CD4-positive, alpha-beta T cell treated with Interleukin-6 for 4 hours (primary cell): ENCODE results near the gene RAPGEF2.
"Not testable (repeated sequence)": the region's sequence is repeated elsewhere in the genome, so short reads cannot be mapped to it uniquely, and the experiment has no call there.

Experiments used
- DNase-seq: peaks from one replicate; pipeline ENCODE4 v3.0.0-alpha.2; 2020; ENCODE audit warnings: mixed read lengths

RAPGEF2 gene, protein sequence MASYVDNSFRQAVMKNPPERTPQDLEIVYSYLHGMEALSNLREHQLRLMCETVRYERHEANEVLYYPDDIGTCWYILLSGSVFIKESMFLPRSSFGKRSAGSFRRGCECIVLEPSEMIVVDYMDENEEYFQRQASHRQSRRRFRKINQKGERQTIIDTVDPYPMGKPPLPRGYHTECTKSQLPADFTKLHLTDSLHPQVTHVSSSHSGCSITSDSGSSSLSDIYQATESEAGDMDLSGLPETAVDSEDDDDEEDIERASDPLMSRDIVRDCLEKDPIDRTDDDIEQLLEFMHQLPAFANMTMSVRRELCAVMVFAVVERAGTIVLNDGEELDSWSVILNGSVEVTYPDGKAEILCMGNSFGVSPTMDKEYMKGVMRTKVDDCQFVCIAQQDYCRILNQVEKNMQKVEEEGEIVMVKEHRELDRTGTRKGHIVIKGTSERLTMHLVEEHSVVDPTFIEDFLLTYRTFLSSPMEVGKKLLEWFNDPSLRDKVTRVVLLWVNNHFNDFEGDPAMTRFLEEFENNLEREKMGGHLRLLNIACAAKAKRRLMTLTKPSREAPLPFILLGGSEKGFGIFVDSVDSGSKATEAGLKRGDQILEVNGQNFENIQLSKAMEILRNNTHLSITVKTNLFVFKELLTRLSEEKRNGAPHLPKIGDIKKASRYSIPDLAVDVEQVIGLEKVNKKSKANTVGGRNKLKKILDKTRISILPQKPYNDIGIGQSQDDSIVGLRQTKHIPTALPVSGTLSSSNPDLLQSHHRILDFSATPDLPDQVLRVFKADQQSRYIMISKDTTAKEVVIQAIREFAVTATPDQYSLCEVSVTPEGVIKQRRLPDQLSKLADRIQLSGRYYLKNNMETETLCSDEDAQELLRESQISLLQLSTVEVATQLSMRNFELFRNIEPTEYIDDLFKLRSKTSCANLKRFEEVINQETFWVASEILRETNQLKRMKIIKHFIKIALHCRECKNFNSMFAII (N-terminal part only)

DNA sequence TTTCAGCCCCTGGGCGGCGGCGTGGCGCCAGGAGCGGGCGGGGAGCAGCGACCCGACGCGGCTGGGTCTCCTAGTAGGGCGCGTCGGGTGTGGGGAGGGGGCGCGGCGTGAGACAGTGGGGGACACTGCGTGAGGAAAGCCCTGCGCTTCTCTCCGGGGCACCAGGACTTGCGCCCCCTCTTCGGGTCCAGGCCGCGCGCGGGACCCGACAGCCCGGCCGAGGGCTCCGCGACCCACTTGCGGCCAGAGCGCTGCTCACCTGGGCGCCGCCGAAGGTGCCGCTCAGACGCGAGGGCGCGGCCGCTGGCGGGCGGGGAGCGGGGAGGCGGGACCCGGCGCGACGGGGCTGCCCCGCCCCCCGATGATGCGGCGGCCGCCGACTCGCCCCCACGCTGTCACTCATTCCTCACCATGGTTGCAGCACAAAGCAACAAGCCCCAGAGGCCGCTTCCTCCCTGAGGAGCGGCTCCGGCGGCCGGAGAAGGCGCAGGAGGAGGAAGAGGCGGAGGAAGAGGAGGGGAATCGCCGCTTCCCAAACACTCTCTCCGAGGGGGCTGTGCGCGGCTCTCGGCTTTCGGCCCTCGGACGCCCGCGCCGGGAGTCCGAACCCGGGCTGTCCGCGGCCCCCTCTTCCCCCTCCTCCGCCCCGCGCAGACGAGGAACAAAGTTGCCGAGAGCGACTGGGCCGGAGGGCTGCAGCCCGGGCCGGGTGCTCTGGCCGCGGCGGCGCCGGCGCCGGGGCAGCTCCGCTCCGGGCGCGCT lies at the start of gene RAPGEF2:
Gene RAPGEF2 (plus strand): TSS at position 458 of the 762 bp plus-strand sequence. CDS start 1,084 bp downstream, outside the sequence.
- DNase-seq, result peak; percentile 88

DNA sequence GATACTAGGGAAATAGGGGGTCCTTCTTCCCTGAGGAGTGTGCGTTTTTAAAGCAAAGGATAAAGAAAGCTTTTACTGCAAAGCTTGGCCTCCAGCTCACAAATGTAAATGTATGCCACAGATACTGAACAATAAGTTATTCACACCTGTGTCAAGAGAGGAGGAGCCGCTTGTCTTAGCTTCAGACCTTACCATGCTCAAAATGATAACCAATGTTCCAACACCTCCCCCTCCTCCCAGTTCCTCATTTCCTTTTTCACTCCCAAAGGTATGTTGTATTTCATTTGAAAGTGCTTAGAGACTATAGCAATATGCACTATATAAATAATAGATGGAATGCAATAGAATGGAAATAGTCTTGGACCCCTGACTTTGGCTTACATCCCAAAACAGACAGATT lies 47.0 kb upstream of the RAPGEF2 start:
- no peak for DNase-seq

DNA sequence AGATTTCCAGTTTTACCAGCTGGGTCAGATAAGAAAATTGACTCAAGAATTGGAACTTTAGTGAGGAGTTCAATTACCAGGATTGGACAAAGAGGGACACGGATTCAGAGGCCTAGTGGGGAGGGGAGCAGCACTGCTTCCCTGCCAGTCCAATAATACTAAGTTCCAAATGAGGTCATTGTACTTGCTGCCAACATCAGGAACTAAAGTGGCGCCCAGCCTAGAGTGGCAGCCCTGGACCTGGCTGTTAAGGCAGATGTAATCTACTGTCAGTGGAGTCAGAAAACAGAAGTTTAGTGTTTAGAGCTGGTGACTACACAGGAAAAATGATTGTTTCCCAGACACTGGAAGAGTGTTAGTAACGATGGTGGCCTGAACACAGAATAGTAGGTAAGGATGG lies 42.7 kb upstream of the RAPGEF2 start:
- DNase-seq, result no peak

DNA sequence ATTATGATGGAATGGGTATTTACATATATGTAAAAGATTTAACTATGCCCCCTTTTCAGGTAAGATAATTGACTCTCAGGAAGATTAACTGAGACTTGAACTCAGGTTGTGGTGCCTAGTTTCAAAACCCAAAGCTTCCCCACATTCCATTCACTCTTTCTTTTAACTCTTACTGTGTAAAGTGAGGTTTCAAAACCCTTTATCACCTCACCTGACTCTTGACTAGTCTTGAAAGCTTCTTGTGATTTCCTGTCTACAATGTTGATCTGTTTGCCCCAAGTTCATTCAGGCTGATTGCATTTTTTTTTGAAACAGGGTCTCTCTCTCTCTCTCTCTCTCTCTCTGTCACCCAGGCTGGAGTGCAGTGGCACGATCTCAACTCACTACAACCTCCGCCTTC lies 40.5 kb upstream of the RAPGEF2 start:
- no peak for DNase-seq

DNA sequence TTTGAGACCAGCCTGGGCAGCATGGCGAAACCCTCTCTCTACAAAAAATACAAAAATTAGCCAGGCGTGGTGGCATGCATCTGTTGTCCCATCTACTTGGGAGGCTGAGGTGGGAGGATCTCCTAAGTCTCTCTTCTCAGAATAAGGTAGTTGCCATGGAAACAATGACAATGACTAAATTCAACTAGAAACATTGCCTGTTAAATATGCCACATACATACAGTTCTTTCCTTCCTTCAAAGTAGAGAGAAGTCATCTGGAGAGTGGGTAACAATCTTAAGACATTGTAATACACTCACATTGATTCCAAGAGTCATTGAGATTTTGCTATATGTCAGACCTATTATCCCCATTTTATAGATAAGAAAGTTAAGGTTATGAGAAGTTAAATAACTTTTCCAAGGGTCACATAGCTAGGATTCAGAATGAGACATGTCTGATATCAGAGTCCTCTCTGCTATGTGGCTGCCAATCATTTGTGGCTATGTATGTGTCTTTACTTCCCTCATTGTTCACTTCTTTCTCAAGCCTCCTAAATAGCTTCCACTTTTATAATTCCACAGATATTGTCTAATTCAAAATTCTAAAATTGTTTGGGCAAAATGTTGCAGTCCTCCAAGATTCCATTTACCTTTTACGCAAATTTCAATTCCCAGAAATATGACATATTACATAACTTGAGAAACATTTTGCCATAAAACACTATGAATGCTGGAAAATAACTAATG lies 37.2 kb upstream of the RAPGEF2 start:
- DNase-seq, result no peak

DNA sequence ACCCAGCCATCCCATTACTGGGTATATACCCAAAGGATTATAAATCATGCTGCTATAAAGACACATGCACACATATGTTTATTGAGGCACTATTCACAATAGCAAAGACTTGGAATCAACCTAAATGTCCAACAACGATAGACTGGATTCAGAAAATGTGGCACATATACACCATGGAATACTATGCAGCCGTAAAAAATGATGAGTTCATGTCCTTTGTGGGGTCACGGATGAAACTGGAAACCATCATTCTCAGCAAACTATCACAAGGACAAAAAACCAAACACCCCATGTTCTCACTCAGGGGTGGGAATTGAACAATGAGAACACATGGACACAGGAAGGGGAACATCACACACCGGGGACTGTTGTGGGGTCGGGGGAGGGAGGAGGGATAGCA lies 34.7 kb upstream of the RAPGEF2 start:
- DNase-seq, result not testable (repeated sequence)

DNA sequence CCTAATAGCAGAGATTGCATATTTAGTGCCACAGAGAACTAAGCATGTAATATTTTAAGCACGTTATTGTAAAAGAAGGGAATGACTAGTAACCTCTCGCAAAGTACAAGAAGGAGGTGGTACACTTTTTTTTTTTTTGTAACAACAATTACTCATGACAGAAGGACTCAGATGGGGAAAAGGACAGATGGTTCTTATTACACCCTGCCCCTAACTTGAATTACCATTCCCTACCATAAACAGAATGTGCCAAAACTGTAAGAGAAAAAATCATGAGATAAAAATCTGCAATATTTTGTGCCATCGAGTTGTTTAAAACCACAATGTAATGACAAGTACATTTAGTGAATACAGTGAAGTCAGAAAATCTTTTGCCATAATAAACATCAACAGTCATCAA lies 33.0 kb upstream of the RAPGEF2 start:
- DNase-seq, result no peak

DNA sequence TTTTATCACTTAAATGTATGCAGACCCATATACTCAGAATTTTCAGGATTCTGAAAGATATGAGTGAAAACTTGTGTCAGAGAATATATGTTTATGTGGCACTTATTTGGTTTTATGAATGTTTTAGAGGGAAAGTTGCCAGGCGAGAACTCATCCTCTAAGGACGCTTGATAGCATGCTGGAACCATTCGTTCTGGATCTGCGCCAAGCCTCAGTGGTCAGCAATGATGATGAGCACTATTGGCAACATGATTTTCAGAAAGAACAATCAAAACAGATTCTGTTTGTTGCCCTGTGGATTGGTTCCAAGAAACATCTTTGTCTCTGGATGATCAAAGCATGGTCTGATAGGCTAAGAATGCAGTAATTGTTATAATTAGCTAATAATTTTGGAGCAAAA lies 32.1 kb upstream of the RAPGEF2 start:
- no peak for DNase-seq

DNA sequence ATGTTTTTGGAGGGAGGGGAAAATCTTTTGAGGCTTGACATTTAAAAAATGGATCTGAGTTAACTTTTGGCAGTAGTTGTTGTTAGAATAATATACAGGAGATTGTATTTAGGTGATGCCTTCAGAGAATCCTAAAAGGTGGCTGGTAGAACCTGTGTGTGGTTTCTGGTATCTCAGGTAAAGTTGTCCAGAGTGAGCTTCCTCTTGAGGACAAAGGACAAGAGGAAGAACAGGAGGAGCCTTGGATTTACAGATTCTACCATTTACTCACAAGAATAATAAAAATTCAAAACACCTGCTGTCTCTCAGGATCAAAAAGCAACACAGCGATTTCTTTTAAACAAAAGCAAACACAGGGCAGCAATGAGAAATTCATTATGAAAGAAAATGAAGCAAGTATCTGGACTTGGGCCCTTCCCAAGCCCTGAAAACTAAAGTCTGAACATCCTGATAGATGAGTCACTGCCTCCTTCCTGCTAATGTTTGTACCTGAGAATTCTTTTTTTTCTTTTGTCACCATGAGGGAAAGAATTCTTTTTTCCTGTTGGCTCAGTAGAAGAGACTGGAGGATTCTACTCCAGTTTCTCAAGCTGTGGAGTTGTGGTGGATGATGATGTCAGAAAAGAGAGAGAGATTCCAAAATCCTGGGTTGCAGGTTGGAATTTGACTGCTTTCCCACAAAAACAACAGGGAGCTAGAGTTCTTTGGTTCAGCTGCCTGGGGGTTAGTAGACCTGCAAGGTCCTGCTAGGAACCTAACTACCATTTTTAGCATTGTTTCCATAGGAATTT lies 31.5 kb upstream of the RAPGEF2 start:
- no peak for DNase-seq

DNA sequence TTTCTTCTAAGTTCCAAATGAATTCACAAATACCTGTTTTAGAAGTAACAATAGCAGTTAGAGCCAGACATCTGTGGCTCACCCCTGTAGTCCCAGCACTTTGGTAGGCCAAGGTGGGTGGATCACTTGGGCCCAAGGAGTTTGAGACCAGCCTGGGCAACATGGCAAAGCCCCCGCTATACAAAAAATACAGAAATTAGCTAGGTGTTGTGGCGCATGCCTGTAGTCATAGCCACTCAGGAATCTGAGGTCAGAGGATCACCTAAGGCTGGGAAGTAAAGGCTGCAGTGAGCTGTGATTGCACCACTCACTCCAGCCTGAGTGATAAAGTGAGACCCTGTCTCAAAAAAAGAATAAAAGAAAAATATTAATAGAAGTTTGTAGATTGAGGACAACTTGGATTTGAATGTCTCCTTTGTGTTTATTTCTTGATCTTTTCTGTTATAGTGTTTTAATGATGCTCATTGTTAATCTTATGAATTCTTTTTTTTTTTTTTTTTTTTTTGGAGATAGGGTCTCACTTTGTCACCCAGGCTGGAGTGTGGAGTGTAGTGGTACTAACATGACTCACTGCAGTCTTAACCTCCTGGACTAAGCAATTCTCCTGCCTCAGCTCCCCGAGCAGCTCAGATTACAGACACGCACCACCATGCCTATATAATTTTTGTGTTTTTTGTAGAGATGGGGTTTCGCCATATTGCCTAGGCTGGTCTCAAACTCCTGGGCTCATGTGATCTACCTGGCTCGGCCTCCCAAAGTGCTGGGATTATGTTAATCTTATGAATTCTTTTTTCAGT lies 30.7 kb upstream of the RAPGEF2 start:
- DNase-seq, result no peak

DNA sequence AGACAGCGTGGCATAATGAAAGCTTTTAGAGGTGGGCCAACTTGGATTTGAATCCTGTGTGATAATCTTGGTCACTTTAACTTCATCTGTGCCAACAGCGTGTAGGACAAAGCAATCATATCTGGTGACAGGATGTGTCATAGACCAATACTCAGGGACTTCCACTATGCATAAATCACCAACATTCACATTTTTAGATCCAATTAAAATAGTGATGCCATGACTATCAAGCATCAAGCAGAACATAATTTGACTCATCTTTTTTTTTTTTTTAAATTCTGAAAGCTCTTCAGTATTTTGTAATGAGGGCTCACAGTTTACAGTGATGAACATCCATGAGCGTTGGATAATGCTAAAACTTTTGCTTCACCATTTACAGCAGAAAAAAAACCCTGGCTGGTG lies 27.3 kb upstream of the RAPGEF2 start:
- DNase-seq, result no peak

DNA sequence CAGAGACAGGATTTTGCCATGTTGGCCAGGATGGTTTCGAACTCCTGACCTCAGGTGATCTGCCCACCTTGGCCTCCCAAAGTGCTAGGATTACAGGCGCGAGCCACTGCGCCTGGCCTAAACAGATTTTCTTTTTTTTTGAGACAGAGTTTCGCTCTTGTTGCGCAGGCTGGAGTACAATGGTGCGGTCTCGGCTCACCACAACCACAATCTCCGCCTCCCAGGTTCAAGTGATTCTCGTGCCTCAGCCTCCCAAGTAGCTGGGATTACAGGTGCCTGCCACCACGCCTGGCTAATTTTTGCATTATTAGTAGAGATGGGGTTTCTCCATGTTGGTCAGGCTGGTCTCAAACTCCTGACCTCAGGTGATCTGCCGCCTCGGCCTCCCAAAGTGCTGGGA lies 25.9 kb upstream of the RAPGEF2 start:
- DNase-seq, result not testable (repeated sequence)

DNA sequence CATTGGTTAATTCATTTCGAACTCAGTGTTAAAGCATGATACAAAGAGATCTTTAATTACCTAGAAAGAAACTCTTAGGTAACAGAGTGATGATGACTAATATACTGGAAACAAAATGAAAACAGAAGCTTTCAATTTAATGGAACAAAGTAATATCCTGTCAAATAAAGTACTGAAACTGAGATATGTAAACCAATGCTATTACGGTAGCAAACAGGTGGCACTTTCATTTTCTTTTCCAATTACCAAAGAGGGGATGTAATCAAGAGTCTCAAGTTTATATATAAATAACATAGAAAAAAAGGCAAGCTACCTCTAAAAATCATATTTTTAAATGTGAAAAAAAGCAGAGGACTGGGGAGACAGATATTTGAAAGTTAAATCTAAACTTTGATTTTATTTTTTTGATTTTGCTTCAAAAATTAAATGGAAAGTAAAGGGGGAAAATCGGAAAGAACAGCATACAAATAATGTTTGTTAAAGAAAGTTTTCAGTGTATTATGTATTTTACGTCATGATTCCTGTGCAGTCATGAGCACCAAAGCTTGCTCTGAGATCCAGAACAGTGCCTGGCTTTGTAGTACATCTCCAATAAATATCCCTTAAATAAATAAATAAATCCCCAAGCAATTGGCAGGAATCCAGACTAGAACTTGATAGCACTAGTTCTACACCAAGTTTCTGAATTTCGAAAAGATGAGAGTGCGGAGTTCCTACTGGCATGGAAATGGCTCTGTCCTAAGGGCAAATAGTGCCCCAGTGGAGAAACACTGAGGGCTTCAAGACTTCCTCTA lies 25.0 kb upstream of the RAPGEF2 start:
- DNase-seq, result no peak

DNA sequence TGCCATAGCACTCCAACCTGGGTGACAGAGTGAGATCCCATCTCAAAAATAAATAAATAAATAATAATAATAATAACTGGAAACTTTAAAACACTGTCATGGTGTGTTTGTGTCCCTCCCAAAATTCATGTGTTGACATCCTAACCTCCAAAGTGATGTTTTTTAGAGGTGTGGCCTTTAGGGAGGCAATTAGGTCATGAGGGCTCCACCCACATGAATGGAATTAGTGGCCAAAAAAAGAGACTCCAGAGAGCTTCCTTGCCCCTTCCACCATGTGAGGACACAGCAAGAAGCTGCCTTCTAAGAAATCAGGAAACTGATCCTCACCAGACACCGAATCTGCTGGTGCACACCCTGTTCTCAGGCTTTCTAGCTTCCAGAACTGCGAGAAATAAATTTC lies 23.8 kb upstream of the RAPGEF2 start:
- DNase-seq, result no peak

DNA sequence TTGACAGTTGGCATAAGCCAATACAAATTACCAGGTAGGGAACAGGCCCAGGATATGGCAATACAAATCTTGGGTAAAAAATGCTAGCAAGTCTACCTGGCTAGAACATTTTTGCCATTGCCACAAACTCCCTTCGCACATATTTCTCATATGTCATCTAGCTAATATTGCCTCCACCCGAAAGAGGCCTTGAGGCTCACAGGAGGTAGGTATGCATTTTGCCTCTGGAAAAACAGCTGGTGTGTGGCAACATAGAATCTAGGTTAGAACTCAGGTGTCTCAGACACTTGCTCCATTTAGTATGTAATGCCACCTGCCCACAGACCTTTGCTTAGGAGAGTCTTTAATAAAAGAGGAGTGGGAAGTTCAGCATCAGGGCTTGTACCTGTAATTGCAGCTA lies 16.3 kb upstream of the RAPGEF2 start:
- DNase-seq, result no peak

DNA sequence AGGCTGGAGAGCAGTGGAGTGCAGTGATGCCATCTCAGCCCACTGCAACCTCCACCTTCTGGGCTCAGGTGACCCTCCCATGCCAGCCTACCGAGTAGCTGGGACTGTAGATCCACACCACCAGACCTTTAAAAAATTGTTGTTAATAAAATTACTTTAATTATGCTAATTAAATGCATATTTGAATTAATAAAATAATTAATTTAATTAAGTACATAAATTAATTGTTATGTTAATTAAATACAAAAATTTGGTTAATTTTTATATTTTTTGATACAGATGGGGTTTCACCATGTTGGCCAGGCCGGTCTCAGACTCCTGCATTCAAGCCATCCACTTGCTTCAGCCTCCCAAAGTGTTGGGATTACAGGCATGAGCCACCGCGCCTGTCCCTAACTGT lies 12.6 kb upstream of the RAPGEF2 start:
- no peak for DNase-seq

DNA sequence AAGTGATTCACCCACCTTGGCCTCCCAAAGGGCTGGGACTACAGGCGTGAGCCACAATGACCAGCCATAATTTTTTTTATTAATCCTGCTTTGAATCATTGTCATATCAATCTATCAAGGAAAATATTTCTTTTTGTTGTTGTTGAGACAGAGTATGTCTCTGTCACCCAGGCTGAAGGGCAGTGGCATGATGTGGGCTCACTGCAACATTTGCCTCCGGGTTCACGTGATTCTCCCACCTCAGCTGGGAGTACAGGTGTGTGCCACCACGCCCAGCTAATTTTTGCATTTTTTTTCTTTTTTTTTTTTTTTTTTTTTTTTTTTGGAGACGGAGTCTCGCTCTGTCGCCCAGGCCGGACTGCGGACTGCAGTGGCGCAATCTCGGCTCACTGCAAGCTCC lies 8.7 kb upstream of the RAPGEF2 start:
- not testable (repeated sequence) for DNase-seq

DNA sequence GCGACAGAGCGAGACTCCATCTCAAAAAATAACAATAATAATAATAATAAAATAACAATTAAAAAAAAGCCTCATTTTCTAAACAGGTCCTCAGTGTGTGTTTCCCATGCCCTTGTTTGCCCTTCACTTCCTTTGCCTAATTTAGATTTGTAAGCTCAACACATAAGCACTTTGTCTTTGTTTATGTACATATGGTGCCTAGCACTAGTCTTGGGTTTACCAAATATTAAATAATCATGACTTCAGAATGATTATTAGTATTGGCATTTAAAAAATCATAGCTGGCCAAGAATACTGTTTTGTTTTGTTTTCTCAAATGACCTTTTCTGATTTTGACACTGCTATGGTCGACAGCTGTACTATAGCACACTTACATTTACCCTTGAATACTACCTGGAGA lies 6.4 kb upstream of the RAPGEF2 start:
- no peak for DNase-seq

DNA sequence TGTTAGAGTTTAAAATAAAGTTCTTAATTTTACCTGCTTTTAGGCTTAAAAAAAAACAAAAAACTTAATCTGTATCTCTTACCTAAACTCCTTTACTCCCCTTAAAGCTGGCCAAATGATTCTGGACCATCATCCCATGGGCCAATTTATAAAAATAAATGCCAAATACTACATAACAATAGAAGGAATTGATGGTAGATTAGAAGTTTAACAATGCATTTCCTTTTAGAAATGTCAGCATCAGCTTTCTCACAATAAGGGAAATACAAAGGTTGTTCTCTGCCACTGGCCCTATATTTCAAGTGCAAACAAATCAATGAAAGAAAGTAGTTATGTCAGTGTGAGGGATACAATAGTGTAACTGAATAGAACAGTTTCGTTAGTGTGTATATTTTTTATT lies 5.7 kb upstream of the RAPGEF2 start:
- DNase-seq, result no peak

DNA sequence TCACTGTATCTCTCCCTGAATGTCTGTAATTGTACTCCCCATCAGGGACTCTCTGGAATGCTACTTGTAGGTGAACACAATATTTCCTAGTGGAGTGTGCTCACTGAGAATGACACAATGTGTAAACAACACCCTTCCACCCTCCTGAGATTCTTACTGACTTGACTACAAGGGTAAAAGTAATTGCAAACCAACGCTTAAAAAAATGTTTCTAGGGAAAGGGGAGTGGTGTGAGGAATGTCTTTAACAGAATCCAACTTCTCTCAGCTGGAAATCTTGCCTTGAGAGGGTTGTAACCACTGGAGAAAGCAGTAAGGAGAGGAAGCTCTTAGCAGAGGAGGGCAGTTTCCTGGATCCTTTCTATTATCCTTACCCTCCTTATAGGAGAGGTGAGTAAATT lies 5.1 kb upstream of the RAPGEF2 start:
- DNase-seq, result no peak
